Cardiac fibroblast (primary cell): ENCODE data around the gene BEND2.

Experiments
- DNase-seq, 2 donors: peaks; one replicate each; pipeline versions ENCODE4 v3.0.0 to v3.0.0-alpha.2; 2010; ENCODE audit warnings: low read depth in 2 of 2
- H3K4me3 ChIP-seq, 2 donors: replicated peaks in 1 of 2; 1 replicate in 1 of 2; 2 replicates in 1 of 2; pipeline ENCODE4 v1.5.1; 2011; ENCODE audit warnings: low read depth in 2 of 2, low read length in 2 of 2, mild to moderate bottlenecking in 2 of 2, moderate library complexity in 1 of 2
- CTCF ChIP-seq: IDR thresholded peaks from one replicate; pipeline ENCODE4 v1.5.1; 2011; ENCODE audit warnings: low read depth, mild to moderate bottlenecking, low read length, inconsistent platforms

BEND2 gene

GRCh38 chrX:18172970-18173369 is 47.7 kb downstream of the BEND2 start:
- no peak for TF ChIP-seq CTCF
- no peak overlapping the region for H3K4me3 ChIP-seq
- DNase-seq: no peak

- H3K4me3 ChIP-seq: no peak overlapping the region
- no peak for DNase-seq
- no peak for TF ChIP-seq CTCF
Observed at GRCh38 chrX:18170910-18171309, 49.8 kb downstream of the BEND2 start.

- no peak for DNase-seq
- TF ChIP-seq CTCF: no peak
- no peak overlapping the region for H3K4me3 ChIP-seq
Observed at GRCh38 chrX:18166068-18166467, 54.6 kb downstream of the BEND2 start.

- TF ChIP-seq CTCF: no peak
- DNase-seq: no peak
- H3K4me3 ChIP-seq: no peak overlapping the region
Observed at GRCh38 chrX:18160369-18160768, 60.3 kb downstream of the BEND2 start.

GRCh38 chrX:18158963-18159362 is 61.7 kb downstream of the BEND2 start:
- no peak for DNase-seq
- no peak overlapping the region for H3K4me3 ChIP-seq
- TF ChIP-seq CTCF: no peak

- DNase-seq: no peak
- no peak overlapping the region for H3K4me3 ChIP-seq
- no peak for TF ChIP-seq CTCF
Observed at GRCh38 chrX:18151649-18152048, 69.0 kb downstream of the BEND2 start.

GRCh38 chrX:18151157-18151556 is 69.5 kb downstream of the BEND2 start:
- TF ChIP-seq CTCF: no peak
- no peak overlapping the region for H3K4me3 ChIP-seq
- DNase-seq: no peak
